Stimulated activated CD8-positive, alpha-beta memory T cell treated with anti-CD3 and anti-CD28 coated beads, Interleukin-15, amount 100 ng/mL, for 1 hour (primary cell): ENCODE measurements around the gene TULP3.
A peak's percentile ranks its signal among the peaks of the same experiment; 100 is the strongest.
"Not testable (repeated sequence)": the region's sequence is repeated elsewhere in the genome, so short reads cannot be mapped to it uniquely, and the experiment has no call there.

Source experiments
- DNase-seq: peaks from one replicate; pipeline ENCODE4 v3.0.0-alpha.2; 2020; ENCODE audit warnings: low read depth

The TULP3 gene, protein sequence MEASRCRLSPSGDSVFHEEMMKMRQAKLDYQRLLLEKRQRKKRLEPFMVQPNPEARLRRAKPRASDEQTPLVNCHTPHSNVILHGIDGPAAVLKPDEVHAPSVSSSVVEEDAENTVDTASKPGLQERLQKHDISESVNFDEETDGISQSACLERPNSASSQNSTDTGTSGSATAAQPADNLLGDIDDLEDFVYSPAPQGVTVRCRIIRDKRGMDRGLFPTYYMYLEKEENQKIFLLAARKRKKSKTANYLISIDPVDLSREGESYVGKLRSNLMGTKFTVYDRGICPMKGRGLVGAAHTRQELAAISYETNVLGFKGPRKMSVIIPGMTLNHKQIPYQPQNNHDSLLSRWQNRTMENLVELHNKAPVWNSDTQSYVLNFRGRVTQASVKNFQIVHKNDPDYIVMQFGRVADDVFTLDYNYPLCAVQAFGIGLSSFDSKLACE

DNA sequence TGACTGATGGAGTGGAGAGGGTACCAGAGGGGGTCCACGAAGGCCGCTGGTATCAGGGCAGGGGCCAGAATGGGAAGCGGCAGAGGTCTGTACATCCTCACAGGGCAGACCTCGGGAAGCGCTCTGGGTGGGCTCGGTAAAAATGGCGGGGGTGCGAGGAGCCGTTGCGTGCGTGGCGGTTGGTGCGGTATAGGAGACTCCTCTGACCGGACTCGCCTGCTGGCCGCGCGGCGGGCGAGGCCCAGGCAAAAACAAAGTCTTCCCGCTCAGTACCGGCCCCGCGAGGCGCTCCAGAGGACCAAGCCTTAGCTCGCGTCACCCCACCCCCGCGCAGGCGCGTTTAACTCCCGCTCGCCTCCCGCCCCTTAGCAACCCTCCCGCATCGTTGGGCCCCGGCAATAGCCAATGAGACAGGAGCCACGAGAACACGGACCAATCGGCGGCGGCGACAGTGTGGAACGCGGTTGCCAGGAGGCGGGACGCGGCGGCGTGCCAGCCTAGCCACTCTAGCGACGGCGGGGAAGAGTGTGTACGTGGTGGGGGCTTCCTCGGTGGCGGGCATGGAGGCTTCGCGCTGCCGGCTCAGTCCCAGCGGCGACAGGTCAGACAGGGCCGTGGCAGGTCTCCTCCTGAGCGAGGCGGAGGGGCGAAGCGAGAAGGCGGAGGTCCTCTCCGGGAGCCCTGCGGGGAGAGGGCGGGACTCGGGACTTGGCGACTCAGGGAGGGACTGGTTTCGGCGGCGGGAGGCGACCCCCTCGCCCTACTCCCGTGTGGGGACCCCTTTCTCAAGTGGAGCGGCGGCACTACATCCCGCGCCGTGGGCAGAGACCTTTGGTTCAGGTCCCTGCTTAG is at the start of gene TULP3:
Gene TULP3 (plus strand): TSS at position 504 of the 852 bp plus-strand sequence. CDS start 57 bp downstream, at position 561.
- peak; percentile 97 for DNase-seq

- DNase-seq, result no peak
Observed at GRCh38 chr12:2841056-2841650, 49.5 kb upstream of the TULP3 start.

GRCh38 chr12:2842948-2843347 is 47.7 kb upstream of the TULP3 start:
- DNase-seq, result no peak

DNA sequence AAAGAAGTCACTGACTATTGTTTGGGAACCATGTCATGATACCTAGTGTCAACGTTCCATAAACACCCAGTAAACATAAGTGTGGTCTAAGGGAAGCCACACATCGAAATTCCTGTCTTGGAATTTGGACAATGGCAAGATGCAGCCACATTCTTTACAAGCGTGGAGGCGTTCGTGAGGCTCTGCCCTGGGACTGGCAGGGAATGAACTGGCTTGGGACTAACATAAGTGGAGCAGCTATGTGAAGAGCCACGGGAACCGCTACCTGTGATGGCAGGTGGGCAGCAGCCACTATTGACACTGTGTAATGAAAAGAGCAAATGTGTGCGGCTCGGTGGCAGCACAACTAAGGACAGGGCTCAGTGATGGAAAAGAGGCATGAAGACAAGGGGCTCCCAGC is 45.9 kb upstream of the TULP3 start:
- DNase-seq, result no peak

GRCh38 chr12:2845280-2845679 is 45.4 kb upstream of the TULP3 start:
- DNase-seq, result no peak

DNA sequence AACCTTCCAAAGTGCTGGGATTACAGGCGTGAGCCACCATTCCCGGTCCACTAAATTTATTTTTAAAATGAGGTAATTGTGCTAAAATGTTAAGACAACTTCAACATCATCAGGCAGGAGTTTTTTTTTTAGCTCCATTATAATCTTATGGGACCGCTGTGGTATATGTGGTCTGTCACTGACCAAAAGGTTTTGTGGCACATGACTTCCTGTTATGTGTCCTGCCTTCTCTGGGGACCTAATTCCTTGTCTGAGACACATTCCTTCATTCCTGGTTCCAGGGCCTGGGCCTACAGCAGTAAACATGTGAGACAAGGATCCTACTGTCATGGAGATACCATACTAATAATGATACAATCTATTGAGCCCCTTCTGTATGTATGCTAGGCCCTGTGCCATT is 38.8 kb upstream of the TULP3 start:
- DNase-seq, result no peak

DNA sequence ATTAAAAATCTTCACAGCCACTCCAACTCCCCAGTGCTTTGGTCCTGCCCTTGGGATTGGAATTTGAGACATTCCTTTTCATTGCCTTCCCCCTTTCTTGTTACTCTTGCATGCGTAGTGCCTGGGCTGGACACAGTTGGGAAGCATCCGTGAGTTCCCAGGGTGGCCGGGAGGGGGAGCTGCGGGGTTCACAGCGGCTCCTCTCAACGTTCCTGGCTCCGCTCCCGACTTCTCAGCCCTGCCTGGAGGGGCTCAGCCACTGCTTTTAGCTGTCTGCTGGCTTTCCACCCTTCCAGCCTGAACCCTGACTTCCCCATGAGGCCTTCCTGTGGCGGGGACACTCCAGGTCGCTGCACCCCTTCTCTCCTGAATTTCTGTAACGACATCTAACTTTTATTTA is 37.1 kb upstream of the TULP3 start:
- no peak for DNase-seq

GRCh38 chr12:2854669-2855453 is 35.8 kb upstream of the TULP3 start:
- no peak for DNase-seq

DNA sequence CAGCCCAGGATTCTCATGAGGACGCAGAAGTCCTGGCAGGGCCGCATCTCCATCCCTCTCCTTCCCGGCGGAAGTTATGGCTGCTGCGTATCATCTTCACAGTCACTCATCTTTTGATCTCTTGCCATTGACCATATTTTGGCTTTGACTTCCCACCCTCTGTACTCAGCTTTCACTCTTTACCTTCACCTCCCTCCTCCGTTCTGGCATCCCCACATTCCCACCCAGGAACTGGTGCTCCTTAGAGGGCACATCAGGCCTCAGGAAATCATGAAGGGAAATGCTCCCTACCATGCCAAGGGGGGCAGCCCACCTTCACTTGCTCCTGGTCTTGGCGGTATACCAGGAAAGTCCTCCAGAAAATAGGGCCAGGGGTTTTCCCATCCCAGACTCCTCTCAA is 35.1 kb upstream of the TULP3 start:
- DNase-seq, result no peak

DNA sequence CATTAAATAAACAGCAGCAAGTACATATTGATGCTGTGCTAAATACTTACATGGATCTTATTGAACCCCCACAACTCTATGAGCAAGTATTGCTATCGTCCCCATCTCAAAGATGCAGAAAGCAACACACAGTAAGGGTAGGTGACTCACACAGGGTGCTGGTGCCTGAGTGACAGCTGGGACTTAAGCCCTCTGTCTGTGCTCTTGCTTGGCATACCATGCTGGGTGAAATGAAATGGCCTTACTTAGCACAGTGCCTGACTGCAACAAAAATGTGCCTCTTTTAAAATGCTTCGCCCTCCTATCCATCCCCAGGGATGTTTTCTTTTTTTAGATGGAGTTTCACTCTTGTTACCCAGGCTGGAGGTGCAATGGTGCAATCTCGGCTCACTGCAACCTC is 34.6 kb upstream of the TULP3 start:
- no peak for DNase-seq

GRCh38 chr12:2857021-2857431 is 33.7 kb upstream of the TULP3 start, which contains the start of gene TEX52:
Gene TEX52, minus strand, starts transcription at chr12:2857039. Its CDS starts 13 bp downstream, at chr12:2857026.
- DNase-seq, result no peak

- DNase-seq, result no peak
Observed at GRCh38 chr12:2857576-2857975, 33.1 kb upstream of the TULP3 start.

DNA sequence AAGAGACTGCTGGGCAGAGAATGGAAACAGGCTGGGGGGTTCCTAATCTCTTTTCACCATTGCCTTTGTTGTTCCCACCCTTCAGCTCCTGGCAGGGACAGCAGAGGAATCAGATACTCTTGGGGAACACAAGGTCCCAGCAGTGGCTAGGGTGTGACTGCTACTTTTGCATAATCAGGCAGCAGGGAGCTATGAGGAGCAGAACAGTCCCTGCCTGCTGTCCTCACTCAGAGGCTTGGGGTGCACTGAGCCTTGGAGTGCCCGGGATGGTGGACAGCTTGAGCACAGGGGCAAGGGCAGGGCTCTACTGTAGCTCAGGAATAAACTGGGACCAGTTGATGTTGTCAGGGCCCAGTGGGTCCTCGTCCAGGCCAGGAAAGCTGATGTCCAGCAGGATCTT is 32.4 kb upstream of the TULP3 start:
- DNase-seq, result no peak

GRCh38 chr12:2858944-2859421 is 31.7 kb upstream of the TULP3 start:
- DNase-seq, result no peak

- DNase-seq, result no peak
Observed at GRCh38 chr12:2860170-2860569, 30.5 kb upstream of the TULP3 start.

GRCh38 chr12:2862876-2863275 is 27.8 kb upstream of the TULP3 start:
- DNase-seq, result no peak

GRCh38 chr12:2863402-2863801 is 27.3 kb upstream of the TULP3 start:
- not testable (repeated sequence) for DNase-seq

DNA sequence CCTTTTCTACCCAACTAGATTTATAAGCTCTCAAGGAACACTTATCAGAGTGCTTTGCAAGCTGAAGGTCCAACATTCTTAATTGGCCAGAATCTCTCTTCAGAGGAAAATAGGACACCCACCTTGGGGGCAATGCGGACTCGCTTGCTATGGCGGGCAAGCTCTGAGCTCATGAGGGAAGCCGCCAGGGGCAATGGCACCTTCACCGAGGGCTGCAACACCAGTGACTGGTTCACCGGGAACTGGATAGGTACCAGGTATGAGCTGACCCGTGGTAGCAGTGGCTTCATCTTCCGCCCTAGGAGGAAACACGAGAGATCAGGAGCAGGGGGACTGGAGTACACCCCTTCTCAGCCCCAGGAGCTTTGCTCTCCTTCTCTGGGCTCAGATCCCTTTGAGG is 26.5 kb upstream of the TULP3 start:
- no peak for DNase-seq

- DNase-seq, result not testable (repeated sequence)
Observed at GRCh38 chr12:2868986-2869632, 21.6 kb upstream of the TULP3 start.

- no peak for DNase-seq
Observed at GRCh38 chr12:2876431-2877046, 14.2 kb upstream of the TULP3 start.
